HuH-7 (cell line): Measurements from ENCODE around the gene DNM3.

Source experiments
- DNase-seq: peaks from one replicate; pipeline ENCODE4 v3.0.0; 2011; ENCODE audit warnings: low spot score

The DNM3 gene

DNA sequence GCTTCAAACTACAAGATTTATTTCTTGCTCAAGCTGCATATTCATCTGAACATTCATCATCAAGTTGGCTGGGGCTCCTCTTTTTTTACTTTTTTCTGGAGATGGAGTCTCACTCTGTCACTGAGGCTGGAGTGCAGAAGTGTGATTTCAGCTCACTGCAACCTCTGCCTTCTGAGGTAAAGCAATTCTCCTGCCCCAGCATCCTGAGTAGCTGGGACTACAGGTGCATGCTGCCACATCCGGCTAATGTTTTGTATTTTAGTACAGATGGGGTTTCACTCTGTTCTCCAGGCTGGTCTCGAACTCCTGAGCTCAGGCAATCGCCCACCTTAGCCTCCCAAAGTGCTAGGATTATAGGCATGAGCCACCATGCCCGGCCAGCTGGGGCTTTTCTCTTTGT lies 490.9 kb downstream of the DNM3 start:
- DNase-seq: no peak

GRCh38 chr1:172335377-172335776 lies 494.1 kb downstream of the DNM3 start:
- DNase-seq: no peak

DNA sequence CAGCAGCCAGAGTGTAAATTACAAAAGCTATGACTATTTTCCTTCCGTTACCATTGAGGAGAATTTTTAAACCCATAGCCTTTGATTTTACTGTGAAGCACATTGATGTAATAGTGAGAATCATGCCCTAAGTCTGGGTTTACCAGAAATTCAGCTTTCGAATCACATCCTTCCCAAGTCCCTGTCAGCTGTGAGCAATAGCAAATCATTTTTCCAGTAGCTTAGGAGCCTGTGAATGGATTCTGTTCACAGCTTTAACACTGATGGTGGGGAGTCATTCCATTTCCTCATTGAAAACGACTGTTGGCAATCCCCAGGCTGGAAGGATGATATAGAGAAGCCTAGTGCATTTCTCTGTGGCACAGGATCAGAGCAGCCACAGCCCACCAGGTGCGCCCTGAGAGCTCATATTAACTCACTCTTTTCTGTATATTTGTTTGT lies 497.0 kb downstream of the DNM3 start:
- no peak for DNase-seq

DNA sequence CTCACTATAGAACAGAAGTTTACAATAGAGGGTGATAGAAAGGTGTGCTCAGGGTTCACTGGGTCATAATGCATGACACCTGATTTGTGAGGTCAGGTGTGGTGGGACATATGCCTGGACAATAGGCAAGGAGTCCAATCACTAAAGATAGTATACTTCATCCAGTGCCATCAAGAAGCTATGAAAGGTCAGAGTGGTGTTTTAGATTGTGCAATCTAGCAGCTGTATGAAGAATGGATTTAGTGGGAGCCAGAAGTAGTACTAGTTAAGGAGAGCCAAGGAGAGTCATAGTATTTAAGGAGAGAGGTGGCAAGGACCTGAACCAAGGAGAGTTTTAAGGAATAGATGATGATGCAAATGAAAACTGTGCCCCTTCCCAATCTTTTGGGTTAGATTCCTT lies 498.5 kb downstream of the DNM3 start:
- no peak for DNase-seq

DNA sequence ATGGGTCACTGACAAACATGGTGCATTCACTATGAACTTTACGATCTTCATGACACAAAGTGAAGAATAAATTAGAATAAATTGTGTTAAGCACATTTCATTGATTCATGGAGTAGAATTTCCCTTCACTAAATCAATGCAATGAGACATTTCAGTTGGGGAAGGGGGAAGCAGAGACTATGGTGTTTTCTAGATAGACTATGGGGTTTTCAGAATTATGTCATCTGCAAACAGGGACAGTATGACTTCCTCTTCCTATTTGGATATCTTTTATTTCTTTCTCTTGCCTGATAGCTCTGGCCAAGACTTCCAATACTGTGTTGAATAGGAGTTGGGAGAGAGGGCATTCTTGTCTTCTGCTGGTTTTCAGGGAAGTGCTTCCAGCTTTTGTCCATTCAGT lies 499.2 kb downstream of the DNM3 start:
- no peak for DNase-seq

DNA sequence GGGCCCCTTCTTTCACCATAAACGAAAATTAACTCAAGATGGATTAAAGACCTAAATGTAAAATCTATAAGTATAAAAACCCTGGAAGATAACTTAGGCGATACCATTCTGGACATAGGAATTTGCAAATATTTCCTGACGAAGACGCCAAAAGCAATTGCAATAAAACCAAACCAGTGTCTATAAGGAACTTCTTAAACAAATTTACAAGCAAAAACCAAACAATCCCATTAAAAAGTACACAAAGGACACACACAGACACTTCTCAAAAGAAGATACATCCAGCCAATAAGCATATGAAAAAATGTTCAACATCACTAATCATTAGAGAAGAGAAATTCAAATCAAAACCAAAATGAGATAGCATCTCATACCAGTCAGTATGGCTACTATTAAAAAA lies 500.4 kb downstream of the DNM3 start:
- DNase-seq: no peak

GRCh38 chr1:172342584-172343239 lies 501.4 kb downstream of the DNM3 start:
- no peak for DNase-seq

DNA sequence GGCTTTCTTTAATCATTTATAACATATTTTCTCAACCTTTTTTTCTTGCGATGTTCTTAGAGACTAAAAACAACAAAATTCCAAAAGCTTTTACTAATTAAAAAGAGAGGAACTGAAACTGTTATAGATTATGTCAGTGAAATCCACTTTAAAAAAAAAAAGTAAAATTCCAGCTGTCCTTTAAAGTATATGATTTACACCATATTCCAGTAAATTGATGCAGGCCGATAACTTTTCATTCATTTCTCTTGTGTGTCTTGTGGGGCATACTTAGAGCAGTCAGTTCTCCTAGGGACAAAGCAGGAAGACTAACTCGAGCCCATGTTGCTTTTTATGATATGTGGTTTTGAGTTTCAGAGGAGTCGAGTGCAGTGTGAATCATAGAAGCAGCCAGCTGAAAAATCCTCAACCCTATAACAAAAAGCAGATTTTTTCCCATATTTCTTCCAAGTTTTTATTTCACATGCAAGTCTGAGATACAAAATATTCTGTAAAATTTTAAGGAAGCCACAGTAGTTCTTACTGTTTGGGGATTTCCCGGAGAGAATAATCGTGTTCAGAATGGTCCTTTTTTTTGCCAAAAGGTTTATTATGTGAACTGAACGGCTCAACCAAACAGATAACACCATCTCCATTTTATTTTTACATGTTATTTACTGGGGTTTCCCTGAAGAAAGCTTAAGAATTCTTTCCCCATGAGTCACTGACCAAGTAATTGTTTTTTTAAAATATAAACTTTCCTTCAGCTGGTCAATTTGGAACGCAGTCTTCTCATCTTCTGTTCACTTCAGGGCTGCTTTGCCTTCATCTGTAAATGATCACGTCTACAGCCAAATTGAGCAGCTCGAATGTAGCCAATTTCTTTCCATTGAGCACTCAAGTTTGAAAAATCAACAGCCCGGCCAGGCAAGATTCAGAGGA lies 502.2 kb downstream of the DNM3 start:
- DNase-seq: no peak

DNA sequence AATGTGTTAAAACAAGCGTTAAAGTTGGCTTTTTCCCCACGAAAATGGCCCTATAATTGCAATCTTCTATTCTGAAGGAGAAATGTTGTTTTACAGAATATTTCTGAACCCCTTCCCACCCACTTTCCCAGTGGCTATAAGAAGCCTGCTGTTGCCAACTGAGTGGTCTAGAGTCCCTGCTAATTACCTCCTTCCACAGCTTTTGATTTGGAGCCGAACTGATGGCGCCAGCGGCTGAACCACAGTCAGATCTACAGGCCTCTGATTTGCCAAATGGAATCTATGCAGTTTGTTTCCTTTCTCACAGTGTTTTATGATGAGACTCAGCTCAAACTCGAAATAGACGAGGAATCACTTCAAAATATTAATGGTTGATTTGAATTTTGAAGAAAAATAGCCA lies 503.1 kb downstream of the DNM3 start:
- no peak for DNase-seq

GRCh38 chr1:172345077-172345476 lies 503.8 kb downstream of the DNM3 start:
- DNase-seq: no peak

GRCh38 chr1:172347416-172347815 lies 506.1 kb downstream of the DNM3 start:
- DNase-seq: no peak

DNA sequence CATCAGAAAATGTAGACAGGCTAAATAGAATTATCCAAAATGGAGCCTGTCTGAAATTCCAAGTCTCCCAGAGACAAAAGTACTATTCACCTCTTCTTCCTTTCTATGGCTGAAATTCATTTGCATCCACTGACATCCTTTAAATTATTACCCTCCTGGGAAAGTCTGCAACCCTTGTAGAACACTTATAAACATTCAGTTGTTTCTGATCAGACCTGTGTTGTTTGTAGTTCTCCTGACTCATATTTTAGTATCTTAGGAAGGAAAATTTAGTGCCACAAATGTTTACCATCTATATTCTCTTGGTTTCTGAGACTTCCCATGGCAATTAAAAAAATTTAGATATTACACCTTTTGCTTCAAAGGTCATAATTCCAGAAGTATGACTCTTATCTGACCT lies 509.6 kb downstream of the DNM3 start:
- DNase-seq: no peak

DNA sequence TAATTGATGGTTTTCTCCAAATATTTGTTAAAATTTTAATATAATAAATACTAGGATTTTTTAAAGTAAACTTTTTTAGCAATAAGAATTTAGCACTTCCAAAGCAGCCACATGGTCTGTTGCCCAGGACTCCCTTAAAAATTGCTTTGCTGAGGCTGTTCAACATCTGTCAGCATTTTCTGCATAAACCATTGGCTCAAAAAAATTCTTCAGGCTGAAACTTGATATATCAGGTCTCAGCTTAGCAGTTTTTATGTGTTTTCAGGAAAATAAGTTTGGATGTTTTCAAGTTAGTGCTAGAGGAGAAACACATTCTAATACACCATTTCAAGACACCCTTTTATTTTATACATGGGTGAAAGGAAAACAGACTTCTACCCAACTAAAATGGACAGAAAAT lies 510.0 kb downstream of the DNM3 start:
- no peak for DNase-seq

DNA sequence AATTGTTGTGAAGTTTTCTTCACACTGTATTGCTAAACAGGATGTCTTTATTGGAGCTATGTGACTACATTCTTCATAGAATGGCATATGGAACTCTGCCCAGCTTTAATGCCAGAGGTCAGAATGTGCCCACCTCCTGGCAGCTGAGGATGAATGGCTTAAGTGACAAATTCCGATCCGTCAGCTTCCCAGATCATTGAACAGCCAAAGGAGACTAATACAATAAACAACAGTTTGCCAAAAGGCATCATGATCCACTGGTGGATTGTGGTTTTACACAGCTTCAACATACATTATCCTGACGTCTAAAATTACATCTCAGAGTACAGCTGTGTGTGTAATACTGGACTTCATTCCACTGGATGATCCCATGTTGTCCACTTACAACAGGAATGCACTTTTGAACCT lies 510.5 kb downstream of the DNM3 start:
- DNase-seq: no peak

DNA sequence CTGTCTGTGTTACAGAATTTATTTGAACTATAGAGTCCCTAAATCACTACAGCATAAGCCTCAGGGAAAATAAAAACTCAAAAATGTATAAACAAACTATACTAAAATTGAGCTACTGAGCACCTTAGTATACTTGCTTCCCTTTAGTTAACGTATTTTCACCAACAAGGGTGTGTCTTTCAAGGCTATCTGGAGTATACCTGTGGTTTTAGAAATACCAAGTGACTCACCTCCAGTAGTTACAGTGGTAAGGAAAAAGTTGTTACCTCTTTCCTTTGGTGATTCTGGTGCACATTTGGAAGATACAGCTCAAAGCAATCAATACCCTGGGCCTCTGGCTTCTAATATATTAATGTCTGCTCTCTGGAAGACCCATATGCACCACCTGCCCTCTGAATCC lies 511.1 kb downstream of the DNM3 start:
- no peak for DNase-seq

- no peak for DNase-seq
Observed at GRCh38 chr1:172354291-172355274, 513.3 kb downstream of the DNM3 start.

DNA sequence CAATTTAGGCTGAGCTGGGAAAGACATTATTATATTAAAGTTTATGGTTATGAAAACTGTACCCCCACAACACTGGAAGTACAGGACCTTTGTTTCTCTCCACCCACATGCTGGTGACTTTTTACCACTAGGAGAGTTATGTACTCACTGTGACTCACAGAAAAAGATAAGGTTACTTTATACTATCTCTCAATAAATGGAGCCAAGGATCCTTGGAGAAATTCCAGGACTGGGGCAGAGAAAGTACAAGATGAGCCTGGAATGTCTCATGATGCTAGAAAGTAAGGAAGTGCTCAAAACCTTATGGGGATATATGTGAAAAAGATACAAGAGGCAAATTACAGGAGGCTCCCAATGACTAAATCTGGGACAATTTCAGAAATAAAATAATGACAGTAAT lies 515.3 kb downstream of the DNM3 start:
- no peak for DNase-seq

DNA sequence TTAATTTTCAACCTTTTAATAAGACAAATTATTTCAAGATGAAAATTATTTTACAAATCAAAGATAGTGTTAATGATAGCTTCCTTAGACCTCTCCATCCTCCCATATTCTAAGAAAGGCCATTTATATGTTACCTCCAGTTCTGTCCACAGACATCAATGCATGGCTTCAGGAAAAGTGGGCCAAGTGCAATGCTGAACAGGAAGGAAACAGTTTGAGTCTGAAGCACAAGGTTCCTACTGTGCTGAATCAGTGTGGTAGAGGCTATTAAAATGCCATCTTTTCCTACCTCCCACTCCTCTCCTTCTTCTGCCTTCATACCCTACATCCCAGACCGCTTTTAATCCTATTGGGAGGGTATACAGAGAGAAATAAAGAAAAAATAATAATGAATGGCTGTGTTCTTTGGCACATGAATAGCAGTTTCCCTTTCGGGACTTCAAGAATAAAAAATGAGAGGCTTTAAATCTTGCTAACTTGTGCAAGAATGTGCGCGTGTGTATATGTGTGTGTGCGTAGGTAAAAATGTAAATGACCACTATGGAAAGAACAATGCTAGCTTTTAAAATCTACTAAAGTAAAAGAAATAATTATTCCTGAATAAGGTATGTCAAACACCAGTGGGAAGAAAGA lies 516.6 kb downstream of the DNM3 start:
- no peak for DNase-seq

GRCh38 chr1:172359491-172359999 lies 518.2 kb downstream of the DNM3 start:
- DNase-seq: no peak

- DNase-seq: peak; percentile 13
Observed at GRCh38 chr1:172360511-172360910, 519.2 kb downstream of the DNM3 start.

DNA sequence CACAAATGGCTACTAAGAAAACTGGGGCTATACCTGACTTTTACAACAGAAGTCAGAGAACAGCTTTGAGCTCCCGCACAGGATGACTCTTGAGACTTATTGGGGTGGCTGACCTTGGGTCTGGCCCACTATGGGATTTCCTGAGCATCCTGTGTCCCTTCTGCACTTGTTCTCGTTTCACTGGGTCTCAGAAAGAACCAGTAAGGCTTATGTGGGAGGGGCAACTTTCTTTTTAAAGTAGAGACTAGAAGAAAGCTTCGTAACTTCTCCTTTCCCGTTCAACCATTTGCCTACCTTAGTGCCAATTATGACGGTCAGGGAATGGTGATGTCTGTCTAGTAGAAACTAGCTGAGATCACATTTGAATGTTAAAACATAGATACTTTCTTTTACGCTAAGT lies 519.7 kb downstream of the DNM3 start:
- no peak for DNase-seq

GRCh38 chr1:172363852-172364251 lies 522.6 kb downstream of the DNM3 start:
- DNase-seq: no peak
